ENCODE results near the gene KRT86.

GRCh38 chr12:52235822-52236361 is 38.6 kb upstream of the KRT86 start:
- TF ChIP-seq, protein P1, sequence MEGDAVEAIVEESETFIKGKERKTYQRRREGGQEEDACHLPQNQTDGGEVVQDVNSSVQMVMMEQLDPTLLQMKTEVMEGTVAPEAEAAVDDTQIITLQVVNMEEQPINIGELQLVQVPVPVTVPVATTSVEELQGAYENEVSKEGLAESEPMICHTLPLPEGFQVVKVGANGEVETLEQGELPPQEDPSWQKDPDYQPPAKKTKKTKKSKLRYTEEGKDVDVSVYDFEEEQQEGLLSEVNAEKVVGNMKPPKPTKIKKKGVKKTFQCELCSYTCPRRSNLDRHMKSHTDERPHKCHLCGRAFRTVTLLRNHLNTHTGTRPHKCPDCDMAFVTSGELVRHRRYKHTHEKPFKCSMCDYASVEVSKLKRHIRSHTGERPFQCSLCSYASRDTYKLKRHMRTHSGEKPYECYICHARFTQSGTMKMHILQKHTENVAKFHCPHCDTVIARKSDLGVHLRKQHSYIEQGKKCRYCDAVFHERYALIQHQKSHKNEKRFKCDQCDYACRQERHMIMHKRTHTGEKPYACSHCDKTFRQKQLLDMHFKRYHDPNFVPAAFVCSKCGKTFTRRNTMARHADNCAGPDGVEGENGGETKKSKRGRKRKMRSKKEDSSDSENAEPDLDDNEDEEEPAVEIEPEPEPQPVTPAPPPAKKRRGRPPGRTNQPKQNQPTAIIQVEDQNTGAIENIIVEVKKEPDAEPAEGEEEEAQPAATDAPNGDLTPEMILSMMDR (IDR thresholded peaks at IDR 0.05; ENCODE audit: low read length): no peak
- TF ChIP-seq EZH2 (IDR thresholded peaks at IDR 0.05; ENCODE audit: borderline replicate concordance, low read length): no peak

Data from OCI-LY1 (cell line).